GM10266 (cell line): ENCODE results near the gene PRRC2B.

Experiments
- DNase-seq: peaks from one replicate; pipeline ENCODE4 v3.0.0; 2012; ENCODE audit errors: extremely low spot score
- TF ChIP-seq, protein P1 (sequence below): IDR thresholded peaks from 2 replicates; pipeline ENCODE4 v1.5.1; 2012; ENCODE audit warnings: mild to moderate bottlenecking, low read depth; ENCODE audit not compliant: control insufficient read depth, insufficient read depth; ENCODE audit errors: missing control alignments

The PRRC2B gene

DNA sequence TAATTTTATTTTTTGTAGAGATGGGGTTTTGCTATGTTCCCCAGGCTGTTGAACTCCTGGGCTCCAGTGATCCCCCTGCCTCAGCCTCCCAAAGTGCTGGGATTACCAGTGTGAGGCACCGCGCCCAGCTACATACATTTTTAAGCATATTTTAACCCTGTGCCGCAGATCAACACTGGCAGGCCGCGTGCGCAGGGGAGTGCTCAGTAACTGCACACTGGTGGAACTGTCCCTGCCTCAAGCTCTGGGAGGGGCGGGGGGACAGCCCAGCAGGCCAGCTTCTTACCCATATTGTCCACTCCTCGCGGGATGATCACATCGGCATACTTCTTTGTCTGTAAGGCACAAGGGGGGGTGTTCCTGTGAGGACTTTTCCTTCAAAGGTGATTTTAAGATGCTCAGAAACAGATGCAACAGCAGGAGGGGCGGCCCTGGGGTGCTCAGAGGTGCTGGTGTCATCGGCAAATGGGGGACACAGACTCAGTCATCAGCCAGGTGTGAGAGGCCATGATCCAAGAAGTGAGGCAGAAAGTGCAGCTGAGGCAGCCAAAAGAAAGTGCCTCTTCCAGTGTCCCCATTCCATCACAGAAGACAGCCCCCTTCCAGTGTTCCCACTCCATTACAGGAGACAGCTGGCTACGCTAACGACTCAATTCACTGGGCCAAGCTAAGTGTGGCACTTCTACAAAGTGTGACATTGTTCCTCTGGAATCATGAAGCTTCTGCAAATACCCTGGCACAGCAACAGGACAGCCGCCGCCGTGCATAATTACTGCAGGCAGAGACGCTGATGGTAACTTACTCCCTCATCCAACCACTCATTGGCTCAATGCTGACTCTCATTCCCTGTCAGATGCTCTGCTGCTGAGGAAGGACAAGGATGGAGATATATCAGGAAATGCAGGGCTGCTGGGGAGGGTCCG lies 132.0 kb downstream of the PRRC2B start:
- TF ChIP-seq, protein P1, sequence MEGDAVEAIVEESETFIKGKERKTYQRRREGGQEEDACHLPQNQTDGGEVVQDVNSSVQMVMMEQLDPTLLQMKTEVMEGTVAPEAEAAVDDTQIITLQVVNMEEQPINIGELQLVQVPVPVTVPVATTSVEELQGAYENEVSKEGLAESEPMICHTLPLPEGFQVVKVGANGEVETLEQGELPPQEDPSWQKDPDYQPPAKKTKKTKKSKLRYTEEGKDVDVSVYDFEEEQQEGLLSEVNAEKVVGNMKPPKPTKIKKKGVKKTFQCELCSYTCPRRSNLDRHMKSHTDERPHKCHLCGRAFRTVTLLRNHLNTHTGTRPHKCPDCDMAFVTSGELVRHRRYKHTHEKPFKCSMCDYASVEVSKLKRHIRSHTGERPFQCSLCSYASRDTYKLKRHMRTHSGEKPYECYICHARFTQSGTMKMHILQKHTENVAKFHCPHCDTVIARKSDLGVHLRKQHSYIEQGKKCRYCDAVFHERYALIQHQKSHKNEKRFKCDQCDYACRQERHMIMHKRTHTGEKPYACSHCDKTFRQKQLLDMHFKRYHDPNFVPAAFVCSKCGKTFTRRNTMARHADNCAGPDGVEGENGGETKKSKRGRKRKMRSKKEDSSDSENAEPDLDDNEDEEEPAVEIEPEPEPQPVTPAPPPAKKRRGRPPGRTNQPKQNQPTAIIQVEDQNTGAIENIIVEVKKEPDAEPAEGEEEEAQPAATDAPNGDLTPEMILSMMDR: no peak
- DNase-seq: no peak

GRCh38 chr9:131528186-131528585 lies 134.3 kb downstream of the PRRC2B start:
- TF ChIP-seq, protein P1: no peak
- no peak for DNase-seq

GRCh38 chr9:131528886-131529505 lies 135.1 kb downstream of the PRRC2B start:
- TF ChIP-seq, protein P1: no peak
- peak; percentile 9 for DNase-seq

GRCh38 chr9:131529597-131530545 lies 136.0 kb downstream of the PRRC2B start:
- DNase-seq: peak; percentile 28
- TF ChIP-seq, protein P1: no peak

GRCh38 chr9:131530546-131530919 lies 136.6 kb downstream of the PRRC2B start:
- TF ChIP-seq, protein P1: no peak
- DNase-seq: peak; percentile 69

GRCh38 chr9:131530920-131531832 lies 137.3 kb downstream of the PRRC2B start, which contains the start of gene UCK1:
Gene UCK1 (minus strand): TSS chr9:131531263. CDS start chr9:131531174, 89 bp downstream.
- TF ChIP-seq, protein P1: no peak

More at GRCh38 chr9:131530920-131531832, 137.3 kb downstream of the PRRC2B start, which contains the start of gene UCK1:
- peak; percentile 100 for DNase-seq
